ENCODE measurements around the gene CCNYL1.
A peak's percentile ranks its signal among the peaks of the same experiment; 100 is the strongest.
"Not testable (repeated sequence)": the region's sequence is repeated elsewhere in the genome, so short reads cannot be mapped to it uniquely, and the experiment has no call there.

The CCNYL1 gene

GRCh38 chr2:207710814-207711740, at the start of gene CCNYL1:
Gene CCNYL1 (plus strand): TSS chr2:207711640. CDS start chr2:207711897, 257 bp downstream.
- DNase-seq (ENCODE audit: low read depth in 2 of 2) = peak; percentile 92 to 94

GRCh38 chr2:207662203-207662602, 49.2 kb upstream of the CCNYL1 start:
- DNase-seq (ENCODE audit: low read depth in 2 of 2) = no peak

- DNase-seq (ENCODE audit: low read depth in 2 of 2) = no peak
These were observed 47.4 kb upstream of the CCNYL1 start for GRCh38 chr2:207663870-207664545.

GRCh38 chr2:207670887-207671286, 40.6 kb upstream of the CCNYL1 start:
- DNase-seq (ENCODE audit: low read depth in 2 of 2) = no peak

GRCh38 chr2:207673431-207673830, 38.0 kb upstream of the CCNYL1 start:
- no peak for DNase-seq (ENCODE audit: low read depth in 2 of 2)

GRCh38 chr2:207674266-207674774, 37.1 kb upstream of the CCNYL1 start:
- no peak for DNase-seq (ENCODE audit: low read depth in 2 of 2)

GRCh38 chr2:207674826-207675225, 36.6 kb upstream of the CCNYL1 start:
- no peak for DNase-seq (ENCODE audit: low read depth in 2 of 2)

GRCh38 chr2:207676827-207677354, 34.5 kb upstream of the CCNYL1 start:
- no peak for DNase-seq (ENCODE audit: low read depth in 2 of 2)

- no peak for DNase-seq (ENCODE audit: low read depth in 2 of 2)
These were observed 30.0 kb upstream of the CCNYL1 start for GRCh38 chr2:207681431-207681830.

- no peak for DNase-seq (ENCODE audit: low read depth in 2 of 2)
These were observed 28.9 kb upstream of the CCNYL1 start for GRCh38 chr2:207682557-207682956.

GRCh38 chr2:207683438-207683837, 28.0 kb upstream of the CCNYL1 start:
- DNase-seq (ENCODE audit: low read depth in 2 of 2) = no peak

GRCh38 chr2:207683879-207684627, 27.4 kb upstream of the CCNYL1 start:
- no peak for DNase-seq (ENCODE audit: low read depth in 2 of 2)

- no peak for DNase-seq (ENCODE audit: low read depth in 2 of 2)
These were observed 24.6 kb upstream of the CCNYL1 start for GRCh38 chr2:207686812-207687211.

GRCh38 chr2:207688597-207688996, 22.8 kb upstream of the CCNYL1 start:
- DNase-seq (ENCODE audit: low read depth in 2 of 2) = no peak

- not testable (repeated sequence) for DNase-seq (ENCODE audit: low read depth in 2 of 2)
These were observed 20.5 kb upstream of the CCNYL1 start for GRCh38 chr2:207690845-207691461.

GRCh38 chr2:207692206-207693065, 19.0 kb upstream of the CCNYL1 start:
- peak; percentile 12 to 43 for DNase-seq (ENCODE audit: low read depth in 2 of 2)

- DNase-seq (ENCODE audit: low read depth in 2 of 2) = no peak
These were observed 17.7 kb upstream of the CCNYL1 start for GRCh38 chr2:207693641-207694249.

- no peak for DNase-seq (ENCODE audit: low read depth in 2 of 2)
These were observed 16.6 kb upstream of the CCNYL1 start for GRCh38 chr2:207694811-207695281.

- no peak for DNase-seq (ENCODE audit: low read depth in 2 of 2)
These were observed 16.1 kb upstream of the CCNYL1 start for GRCh38 chr2:207695293-207695692.

GRCh38 chr2:207696911-207697310, 14.5 kb upstream of the CCNYL1 start:
- DNase-seq (ENCODE audit: low read depth in 2 of 2) = not testable (repeated sequence)
